PFSK-1 (cell line): ENCODE data around the gene CCRL2.

Experiments used
- FOXP2 ChIP-seq: optimal IDR thresholded peaks from 2 replicates; pipeline ENCODE3; 2011; ENCODE audit warnings: borderline replicate concordance, control low read depth, inconsistent platforms; ENCODE audit not compliant: insufficient read depth; ENCODE audit errors: extremely low read length, extremely low read depth
- POLR2AphosphoS5 ChIP-seq: IDR thresholded peaks from 2 replicates; pipeline ENCODE4 v1.6.1; 2012; ENCODE audit warnings: low read depth, mild to moderate bottlenecking, control low read depth, low read length, moderate library complexity
- REST ChIP-seq, 2 experiments: IDR thresholded peaks; 2 replicates each; pipeline versions ENCODE4 v1.6.1 to v1.8.0; 2011 to 2012; ENCODE audit warnings: low read depth in 2 of 2, low read length in 2 of 2, control low read depth in 1 of 2, inconsistent platforms in 1 of 2, mild to moderate bottlenecking in 1 of 2, moderate library complexity in 1 of 2; ENCODE audit not compliant: insufficient read depth in 1 of 2
- SIN3A ChIP-seq: IDR thresholded peaks from 2 replicates; pipeline ENCODE4 v1.6.1; 2012; ENCODE audit warnings: mild to moderate bottlenecking, low read length, moderate library complexity, borderline replicate concordance; ENCODE audit not compliant: insufficient read depth
- TAF1 ChIP-seq: IDR thresholded peaks from 2 replicates; pipeline ENCODE4 v1.6.1; 2012; ENCODE audit warnings: low read length, control low read depth, borderline replicate concordance; ENCODE audit not compliant: insufficient read depth

The CCRL2 gene

GRCh38 chr3:46395766-46396530 lies 11.1 kb upstream of the CCRL2 start:
- no peak for TF ChIP-seq SIN3A
- no peak for TF ChIP-seq TAF1
- no peak for TF ChIP-seq FOXP2
- no peak for TF ChIP-seq REST (IDR thresholded peaks at IDR 0.05; ENCODE audit: insufficient read depth in 1 of 2, low read depth in 2 of 2, low read length in 2 of 2)
- no peak for TF ChIP-seq POLR2AphosphoS5

- no peak for TF ChIP-seq POLR2AphosphoS5
- TF ChIP-seq FOXP2 = no peak
- TF ChIP-seq REST (IDR thresholded peaks at IDR 0.05; ENCODE audit: insufficient read depth in 1 of 2, low read depth in 2 of 2, low read length in 2 of 2) = no peak
- TF ChIP-seq TAF1 = no peak
- no peak for TF ChIP-seq SIN3A
These were observed 9.9 kb upstream of the CCRL2 start for GRCh38 chr3:46397111-46397510.

GRCh38 chr3:46398186-46398955 lies 8.7 kb upstream of the CCRL2 start:
- TF ChIP-seq SIN3A = no peak
- TF ChIP-seq FOXP2 = no peak
- TF ChIP-seq TAF1 = no peak
- no peak for TF ChIP-seq POLR2AphosphoS5
- TF ChIP-seq REST (IDR thresholded peaks at IDR 0.05; ENCODE audit: insufficient read depth in 1 of 2, low read depth in 2 of 2, low read length in 2 of 2) = no peak

DNA sequence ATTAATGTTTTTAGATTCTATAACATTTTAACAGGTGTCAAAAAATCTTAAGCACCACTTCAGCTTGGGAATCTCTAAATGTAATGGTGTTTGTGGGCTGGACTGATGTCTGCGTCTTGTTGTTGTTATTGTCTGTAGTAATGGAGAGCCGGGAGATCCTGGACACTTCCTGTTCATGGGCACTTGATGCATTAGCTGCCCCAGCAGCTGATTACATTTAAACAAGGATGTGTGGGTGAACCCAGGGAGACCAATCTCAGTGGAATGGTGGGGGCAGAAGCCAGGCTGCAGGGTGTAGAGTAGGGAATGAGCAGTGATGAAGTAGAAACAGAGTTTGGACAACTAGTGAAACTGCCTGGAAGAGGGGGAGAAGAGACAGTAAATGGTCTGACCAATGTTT lies 8.0 kb upstream of the CCRL2 start:
- TF ChIP-seq SIN3A (no peak), POLR2AphosphoS5 (no peak), REST (IDR thresholded peaks at IDR 0.05; ENCODE audit: insufficient read depth in 1 of 2, low read depth in 2 of 2, low read length in 2 of 2) (no peak), FOXP2 (no peak), TAF1 (no peak)
